NCI-H526 (cell line): ENCODE measurements around the gene CERKL.

Source experiments
- DNase-seq, 2 experiments: peaks; one replicate each; lab custom pipeline; 2025; lab: John Stamatoyannopoulos, UW

Gene CERKL

DNA sequence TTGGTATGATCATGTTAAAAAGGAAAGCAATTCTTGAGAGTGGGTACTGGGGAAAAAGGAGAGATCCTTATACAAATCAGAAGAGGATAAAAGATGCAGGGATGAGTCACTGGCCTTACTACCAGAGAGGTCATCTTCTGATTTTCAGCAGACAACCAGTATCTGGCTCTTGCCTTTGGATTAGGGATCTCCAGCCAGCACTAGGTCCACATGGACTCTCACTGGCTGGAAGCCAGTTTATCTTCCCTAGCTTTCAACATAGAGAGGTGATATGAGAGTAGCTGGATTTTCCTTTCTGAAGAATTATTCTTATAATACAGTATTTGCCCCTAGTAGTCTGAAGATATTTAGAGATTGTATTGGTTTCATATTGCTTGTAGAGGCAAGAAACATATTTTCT, 30.2 kb downstream of the CERKL start:
- no peak for DNase-seq

DNA sequence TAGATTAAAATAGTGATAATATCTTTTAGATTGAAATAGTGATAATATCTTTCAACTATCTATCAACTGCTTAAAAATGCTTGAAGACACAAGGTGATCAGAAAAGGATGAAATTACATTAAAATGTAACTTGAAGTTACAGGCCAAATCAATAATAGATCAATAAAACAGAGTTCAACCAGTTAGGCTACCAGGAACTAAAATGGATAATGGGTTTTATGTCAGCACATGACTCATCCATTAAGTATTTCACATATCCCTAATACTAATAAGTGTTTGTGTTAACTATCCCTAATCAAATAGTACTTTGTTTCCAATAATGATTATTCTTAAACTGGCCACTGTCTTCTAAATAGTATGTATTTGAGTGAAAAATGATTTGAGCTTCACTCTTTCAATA, 33.7 kb downstream of the CERKL start:
- no peak for DNase-seq

DNA sequence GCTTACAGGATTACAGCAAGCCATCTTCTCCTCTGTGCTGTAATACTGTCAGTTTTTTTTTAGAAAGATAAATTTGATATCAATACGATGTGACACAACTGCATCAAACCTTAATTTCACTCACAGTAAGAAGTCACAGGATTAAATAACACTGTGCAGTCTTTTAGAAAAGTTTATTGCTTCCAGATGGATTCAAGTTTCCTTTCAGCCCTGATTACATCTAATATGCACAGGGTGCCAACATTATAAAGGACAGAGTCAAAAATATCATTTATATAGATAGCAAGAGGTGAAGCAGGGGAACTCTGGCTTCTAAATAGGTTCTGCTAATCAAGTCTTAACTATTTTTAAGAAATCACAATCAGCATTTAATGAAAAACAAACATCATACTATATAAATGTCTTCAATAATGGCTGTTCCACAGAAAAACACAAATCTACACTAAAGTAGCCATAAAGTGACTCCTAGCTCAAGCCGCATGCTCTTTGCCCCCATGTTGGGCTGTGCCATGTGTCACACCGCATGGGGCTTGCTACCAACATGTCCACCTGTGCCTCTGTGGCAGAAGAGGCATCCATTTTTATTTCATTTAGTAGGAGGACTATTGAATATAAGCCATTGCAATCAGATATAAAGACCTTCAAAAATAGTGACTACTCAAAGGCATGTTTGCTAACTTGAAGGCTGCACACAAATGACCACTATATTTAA, 35.0 kb downstream of the CERKL start:
- no peak for DNase-seq

DNA sequence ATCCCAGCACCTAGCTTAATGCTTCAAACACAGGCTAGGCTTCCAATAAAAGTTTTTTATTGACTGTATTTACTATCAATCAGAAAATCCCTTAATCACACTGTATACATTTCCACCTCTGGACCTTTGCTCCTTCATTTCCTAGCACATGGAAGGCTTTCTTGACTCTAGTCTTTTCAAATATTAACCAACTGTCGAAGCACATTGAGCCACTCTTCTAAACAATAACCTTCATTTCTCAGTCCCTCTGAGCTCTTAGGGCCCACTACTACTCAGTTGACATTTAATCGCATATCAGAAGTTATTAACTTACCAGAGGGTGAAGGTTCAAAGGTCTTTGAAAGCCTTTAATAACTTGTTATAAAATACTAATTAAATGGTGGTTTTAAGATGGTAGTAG, 37.4 kb downstream of the CERKL start:
- no peak for DNase-seq

DNA sequence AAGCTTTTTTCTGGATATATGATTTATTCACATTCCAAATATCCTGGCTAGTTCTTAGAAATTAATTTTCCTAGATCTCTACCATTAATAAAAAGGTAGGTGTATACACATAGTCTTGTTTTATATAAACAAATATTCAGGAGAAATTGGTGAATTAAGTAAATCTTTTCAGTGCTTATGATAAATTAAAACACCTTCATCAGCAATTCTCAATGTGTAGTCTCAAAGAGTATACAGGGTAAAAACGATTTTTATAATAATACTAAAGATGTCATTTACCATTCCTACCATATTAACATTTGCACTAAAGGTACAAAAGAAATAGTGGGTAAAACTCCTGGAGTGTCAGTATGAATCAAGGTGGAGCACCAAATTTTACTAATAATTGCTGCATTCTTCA, 40.2 kb downstream of the CERKL start:
- DNase-seq, result no peak

DNA sequence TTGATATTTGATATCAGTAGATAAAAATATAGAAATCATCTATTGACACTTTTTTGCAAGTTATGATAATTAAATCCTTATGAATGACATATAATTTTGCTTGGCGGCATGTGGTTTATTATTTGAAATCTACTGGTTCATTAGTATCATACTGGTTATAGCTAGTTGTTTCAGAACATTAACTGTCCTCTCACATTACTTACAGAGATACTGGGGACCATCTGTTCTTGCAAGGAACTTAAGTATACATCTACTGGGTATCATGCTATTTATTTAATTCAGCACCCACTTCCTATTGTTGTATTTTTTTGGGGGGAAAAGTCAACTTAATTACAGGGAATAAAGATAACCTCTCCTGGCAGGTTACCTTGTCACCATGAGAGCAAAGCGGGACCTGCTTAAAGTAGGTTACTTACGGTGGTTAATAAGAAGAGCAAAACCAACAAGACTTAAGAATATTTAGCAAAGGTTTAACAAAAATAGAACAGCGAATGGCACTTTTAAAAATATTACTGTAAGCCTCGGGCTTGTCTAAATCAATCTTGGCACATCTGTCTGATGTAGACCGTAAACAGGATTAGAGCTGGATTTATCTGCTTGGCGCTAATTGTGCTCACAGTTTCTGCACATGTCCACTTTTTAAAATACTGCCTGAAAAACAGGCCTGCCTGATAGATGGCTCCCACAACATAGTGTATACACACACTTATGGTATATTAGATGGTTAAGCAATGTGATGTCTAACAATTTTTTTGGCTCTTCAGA, 41.8 kb downstream of the CERKL start:
- no peak for DNase-seq

DNA sequence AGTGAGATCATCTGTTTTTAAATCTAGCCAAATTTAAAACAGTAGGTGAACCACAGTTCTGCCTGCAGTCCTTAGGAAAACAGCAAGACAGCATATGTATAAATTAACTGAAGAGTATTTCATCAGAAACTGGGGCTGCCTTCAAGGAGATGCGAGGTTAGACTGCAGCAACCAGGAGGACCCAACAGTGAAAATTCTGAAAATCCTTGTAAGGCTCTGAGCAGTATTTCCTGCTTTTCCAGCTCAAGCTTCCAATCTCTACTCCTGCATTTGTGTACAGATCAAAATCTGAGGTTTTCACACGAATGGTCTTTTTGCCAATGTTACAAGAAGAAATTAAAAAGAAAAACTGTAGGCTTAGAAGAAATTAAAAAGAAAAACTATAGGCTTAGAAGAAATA, 43.7 kb downstream of the CERKL start:
- no peak for DNase-seq

DNA sequence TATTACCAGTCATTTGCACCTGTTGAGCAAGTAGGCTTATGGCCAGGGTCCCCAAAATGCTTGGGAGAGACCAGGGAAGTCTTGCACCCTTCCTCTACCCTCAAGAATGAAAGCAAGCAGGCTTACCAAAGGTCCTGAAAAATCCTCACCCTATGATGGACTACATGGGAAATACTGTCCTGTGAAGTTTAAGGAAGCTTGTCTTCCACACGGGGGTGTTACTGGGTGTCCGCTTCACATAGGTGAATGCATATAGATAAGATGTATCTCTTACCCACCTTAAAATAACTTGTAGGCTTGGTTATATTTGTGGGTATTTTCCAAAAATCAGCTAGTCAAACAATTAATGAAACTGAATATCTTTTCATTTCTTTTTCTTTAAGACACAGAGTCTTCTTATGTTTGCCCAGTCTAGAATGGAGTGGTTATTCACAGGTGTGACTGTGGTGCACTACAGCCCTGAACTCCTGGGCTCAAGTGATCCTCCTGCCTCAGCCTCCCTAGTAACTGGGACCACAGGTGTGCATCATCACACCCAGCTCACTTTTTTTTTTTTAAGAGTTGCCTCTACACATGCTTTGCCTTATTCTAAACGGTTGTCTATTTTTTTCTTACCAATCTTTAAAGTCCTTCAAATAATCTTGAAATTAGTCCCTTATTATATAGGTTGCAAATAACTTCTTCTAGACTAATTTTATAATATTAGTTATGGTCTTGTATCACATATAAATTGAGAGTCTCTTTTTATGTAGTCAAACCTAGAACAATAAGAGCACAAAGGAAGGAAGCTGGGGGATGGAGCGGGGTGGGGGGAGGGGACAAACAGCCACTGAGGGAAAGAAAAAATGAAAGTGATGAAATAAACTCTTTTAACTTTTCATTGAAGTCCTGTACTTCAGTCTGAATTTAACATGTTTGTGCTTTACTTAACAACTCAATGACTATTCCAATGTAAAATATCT, 49.0 kb downstream of the CERKL start:
- no peak for DNase-seq

DNA sequence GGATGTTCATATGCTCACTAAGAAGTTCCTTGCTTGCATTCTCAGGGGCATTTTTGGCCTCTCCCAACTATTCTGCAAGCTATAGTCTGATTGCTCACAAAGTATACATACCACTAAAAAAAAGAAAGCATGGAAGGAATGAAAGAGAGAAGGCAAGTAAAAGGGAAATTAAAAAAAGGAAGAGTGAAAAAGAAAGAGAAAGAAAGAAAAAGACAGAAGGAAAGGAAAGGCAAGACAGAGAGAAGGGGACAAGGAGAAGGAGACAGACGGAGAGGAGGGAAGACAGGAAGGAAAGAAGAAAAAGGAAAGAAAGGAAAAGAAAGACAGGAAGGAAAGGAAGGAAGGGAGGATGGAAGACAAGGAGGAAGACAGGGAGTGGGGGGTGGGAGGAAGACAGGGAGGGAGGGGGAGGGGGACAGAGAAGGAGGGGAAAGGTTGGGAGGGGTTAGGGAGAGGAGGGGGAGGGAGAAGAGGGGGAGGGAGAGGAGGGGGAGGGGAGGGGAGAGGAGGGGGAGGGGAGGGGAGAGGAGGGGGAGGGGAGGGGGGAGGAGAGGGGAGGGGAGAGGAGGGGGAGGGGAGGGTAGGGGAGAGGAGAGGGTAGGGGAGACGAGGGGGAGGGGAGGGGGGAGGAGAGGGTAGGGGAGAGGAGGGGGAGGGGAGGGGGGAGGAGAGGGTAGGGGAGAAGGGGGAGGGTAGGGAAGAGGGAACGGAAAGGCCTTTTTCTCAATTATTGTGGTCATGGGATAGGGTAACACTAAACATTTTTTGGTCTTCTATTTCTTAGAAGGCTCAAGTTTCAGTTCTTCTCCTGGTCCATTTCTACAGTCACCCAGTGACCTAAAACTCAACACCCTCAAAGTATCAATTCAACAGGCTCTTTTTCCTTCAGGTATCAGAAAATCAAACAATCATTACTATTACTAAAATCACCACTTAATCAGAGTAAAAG, 50.7 kb downstream of the CERKL start:
- no peak for DNase-seq

DNA sequence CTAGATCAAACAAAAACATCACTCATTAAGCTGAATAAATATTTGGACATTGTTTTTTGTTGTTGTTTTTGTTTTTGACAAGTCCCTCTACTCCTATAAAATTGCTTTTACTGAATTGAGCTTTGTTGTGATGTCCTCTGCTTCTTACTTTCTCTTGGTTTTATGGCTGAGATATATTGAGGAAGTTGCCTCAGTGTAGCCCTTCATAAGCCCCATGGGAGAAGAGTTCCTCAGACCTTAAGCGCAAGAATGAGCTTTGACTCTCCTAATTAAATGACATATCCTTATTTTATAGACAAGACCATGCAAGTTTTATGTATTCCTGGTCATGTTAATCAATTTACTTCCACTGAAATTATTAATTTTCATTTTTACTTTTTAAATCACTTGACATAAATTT, 54.9 kb downstream of the CERKL start:
- DNase-seq, result no peak

DNA sequence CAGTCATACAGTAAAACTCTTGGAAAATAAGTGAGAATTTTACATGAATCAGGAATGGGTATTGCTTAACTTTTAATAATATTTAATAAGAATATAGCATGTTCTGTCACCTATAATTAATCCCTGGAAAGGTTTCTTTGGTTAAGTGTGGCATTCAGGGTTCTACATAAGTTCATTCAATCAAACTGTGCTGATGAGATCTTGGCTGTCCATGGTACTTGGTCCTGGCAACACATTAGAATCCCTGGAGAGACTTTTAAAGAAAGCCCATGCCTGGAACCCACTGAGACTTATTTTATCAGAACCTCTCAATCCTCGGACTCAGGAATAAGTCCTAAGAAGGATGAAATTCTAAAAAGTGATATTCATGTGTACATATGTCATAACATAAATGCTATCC, 60.3 kb downstream of the CERKL start:
- no peak for DNase-seq

DNA sequence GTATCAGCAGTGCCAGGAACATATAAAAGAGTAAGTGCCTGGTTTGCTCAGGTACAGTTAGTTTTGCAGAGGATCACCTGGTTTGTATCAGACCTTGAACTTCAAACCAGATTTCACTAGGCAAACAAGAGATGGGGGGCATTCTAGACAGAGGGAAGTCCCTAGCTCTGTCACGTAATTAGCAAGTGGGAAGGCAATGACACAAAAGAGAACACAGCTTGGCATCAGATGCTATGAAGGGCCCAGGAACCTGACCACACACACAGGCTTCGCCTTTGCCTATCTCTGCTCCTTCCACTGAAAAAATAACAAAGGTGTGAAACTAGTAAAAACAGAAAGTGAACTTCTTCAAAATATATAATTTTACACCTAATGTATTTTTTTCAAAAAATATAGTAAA, 62.6 kb downstream of the CERKL start:
- DNase-seq, result no peak

DNA sequence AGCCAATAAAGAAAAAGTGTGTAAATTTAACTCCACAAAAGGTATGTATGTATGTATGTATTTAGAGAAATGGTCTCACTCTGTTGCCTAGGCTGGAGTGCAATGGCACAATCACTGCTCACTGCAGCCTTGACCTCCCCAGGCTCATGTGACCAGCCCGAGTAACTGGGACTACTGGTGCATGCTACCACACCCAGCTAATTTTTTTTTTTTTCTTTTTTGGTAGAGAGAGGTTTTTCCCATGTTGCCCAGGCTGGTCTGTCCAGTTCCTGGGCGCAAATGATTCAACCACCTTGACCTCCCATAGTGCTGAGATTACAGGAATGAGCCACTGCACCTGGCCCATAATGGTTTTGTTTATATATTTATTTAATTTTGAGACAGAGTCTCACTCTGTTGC, 67.1 kb downstream of the CERKL start:
- no peak for DNase-seq

DNA sequence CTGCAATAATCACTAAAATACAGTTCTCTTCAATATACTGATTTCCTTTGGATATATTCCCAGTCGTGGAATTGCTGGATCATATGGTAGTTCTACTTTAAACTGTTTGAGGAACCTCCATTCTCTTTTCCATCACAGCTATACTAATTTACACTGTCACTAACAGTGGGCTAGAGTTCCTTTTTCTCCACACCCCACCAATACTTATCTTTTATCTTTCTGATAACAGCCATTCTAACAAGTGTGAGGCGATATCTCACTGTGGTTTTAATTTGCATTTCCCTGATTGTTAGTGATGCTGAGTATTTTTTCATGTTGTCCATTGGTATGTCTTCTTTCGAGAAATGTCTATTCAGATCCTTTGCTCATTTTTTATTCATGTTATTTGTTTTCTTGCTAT, 68.4 kb downstream of the CERKL start:
- no peak for DNase-seq

DNA sequence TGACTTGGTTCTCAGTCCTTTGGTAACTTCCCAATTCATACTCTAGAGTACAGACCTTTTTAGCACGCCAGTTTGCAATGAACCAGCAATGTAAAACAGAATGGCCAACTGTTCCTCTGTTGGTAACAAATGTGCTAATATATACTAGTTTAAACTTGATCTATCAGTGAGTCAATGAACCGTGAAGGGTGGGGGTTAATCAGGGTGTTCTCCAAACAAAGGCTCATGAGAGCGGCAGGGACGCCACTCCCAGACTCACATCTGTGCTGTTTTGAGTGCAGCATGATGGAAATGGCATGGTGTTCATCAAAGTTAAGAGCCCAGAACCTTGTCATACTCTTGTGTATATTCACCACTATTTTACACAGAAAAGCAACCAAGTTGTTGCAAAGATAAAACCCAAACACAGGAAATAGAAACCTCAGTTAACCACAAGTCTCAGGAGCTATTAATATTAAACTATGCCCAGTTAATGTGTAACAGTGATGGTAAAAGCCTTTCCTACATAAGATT, 70.3 kb downstream of the CERKL start:
- peak; percentile 71 to 81 for DNase-seq

DNA sequence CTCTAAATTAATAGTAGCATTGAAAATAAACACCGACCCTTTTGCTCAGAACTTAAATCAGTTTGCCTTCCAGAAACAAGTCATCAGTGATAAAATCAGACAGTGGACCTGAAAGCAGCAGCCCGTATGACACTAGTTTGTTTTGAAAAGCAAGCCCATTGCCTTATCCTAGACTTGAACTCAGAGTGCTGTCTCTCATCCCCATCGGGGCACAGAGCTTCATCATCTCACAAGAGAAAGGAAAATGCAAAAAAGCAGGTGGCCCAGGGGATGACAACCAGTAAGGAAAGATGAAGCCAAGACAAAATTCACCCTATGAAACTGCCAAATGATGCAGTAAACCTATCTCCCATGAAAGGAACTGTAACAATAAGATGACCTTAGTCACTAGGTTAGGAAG, 71.2 kb downstream of the CERKL start:
- no peak for DNase-seq

DNA sequence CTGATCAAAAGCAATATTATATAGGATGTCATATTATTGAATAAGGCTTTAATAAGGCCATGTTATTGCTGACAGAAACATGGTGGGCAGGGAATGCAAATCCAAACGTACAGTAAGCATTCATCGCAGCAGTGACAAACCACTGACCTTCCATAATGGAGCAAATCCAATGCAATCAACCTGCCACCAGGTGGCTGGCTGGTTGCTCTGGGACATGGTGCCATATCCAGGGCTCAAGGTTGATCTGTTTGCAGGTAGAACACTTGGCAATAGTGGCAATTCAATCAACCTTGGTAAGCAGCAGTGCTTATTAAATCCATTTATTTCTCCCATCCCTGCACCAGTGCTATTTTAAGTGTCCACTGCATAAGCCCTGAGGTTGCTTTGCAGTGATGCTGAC, 75.4 kb downstream of the CERKL start:
- peak in 1 of 2 experiments; percentile 7 for DNase-seq

DNA sequence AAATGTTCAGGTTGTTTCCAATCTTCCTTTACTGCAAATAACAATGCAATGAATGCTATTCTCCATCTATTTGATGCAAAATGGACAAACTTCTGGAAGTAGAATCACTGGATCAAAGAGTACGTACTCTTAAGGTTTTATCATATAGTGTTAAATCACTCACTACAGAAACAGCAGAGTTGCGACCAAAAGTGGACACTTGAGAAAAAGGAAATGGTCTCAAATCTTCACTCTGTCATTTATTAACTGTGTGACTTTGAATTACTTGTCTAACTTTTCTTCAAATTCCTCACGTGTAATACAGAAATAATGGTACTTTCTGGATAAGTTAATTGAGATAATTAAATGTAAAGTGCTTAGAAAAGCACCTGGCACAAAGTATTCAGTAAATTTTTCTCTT, 78.1 kb downstream of the CERKL start:
- no peak for DNase-seq

DNA sequence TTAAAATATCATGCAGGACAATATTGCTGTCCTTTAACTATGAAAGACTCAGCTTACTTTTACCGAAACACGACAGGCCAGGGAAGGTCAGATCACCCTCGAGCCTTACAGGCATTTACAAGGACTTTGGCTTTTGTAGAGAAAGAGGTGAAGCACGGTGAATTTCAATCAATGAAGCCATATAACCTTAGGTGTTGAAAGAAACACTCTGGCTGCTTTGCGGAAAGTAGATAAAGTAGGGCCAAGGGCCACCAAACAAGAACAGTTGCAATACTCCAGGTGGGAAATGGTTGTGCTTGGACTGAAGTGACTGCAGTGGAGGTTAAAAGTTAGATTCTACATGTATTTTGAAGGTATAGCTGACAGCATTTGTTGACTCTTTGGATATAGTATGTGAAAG, 80.5 kb downstream of the CERKL start:
- no peak for DNase-seq

DNA sequence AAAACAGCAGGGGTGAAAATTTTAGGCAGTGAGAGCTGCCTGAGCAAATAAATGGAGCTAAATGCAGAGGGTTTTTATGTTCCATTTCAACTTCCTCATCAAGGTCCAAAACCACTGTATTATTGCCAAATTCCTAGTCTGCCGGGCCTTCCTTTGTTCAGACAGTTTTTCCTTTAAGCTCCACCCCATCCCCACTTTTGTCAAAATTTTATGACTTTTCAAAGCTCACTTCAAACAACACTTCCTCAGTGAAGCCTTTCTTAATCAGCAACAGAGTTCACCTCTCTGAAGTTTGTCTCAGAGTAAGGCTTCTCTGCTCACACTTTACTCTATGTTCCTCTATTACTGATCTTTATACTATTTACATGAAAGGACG, 81.3 kb downstream of the CERKL start:
- no peak for DNase-seq

DNA sequence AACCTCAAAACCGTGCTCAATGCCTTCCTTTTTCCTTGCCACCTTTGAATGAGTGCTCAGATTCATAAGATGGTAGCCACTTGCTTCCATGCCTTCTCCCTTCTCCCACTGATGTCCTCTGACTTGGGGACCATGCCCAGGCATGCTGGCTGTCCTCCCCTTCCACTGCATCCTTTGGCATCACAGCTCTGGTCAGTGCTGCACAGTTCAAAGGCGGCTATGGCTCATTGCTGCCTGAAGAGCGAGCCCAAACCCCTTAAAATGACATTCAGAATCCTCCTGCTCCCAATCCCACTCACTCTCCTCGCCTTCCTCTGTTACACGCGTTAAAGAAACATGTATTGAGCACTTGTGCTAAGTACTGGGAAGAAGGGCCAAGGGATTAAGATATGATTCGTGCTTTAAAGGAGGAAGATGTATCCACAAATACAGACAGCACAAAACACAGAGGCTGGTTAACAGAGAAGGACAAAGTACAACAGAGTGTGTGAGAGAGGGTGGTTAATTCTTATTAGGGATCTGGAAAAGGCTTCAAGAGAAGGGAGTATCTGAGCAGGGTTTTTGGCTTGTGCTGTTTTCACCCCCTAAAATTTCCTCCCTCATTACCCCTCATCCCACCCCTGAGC, 81.8 kb downstream of the CERKL start:
- peak in 1 of 2 experiments; percentile 9 for DNase-seq
